Osteoblast (primary cell): ENCODE measurements around the gene IL18BP. TPM values are rescaled to one million over a fixed set of nuclear protein-coding genes. Genes with fewer than 3 reads are reported as not detected.

Experiments
- DNase-seq: peaks from one replicate; pipeline ENCODE4 v3.0.0; 2011; ENCODE audit warnings: low spot score, mixed read lengths; ENCODE audit not compliant: insufficient read length; ENCODE audit errors: missing footprints
- H2AFZ ChIP-seq: 2 replicates; pipeline ENCODE4 v1.6.0; 2011; ENCODE audit warnings: mild to moderate bottlenecking, low read length
- H3K27ac ChIP-seq: 2 replicates; pipeline ENCODE4 v1.5.1; 2011; ENCODE audit warnings: mild to moderate bottlenecking, low read depth, low read length, moderate library complexity
- H3K27me3 ChIP-seq: 2 replicates; pipeline ENCODE4 v1.6.0; 2012; ENCODE audit warnings: mild to moderate bottlenecking, control low read depth, inconsistent platforms, low read length, moderate library complexity; ENCODE audit not compliant: insufficient read depth
- H3K36me3 ChIP-seq: 2 replicates; pipeline ENCODE4 v1.5.1; 2011; ENCODE audit warnings: mild to moderate bottlenecking, low read length, control low read depth, moderate library complexity; ENCODE audit not compliant: insufficient read depth
- H3K4me1 ChIP-seq: 2 replicates; pipeline ENCODE4 v1.5.1; 2011; ENCODE audit warnings: mild to moderate bottlenecking, low read length, control low read depth, moderate library complexity; ENCODE audit not compliant: insufficient read depth
- H3K4me2 ChIP-seq: 2 replicates; pipeline ENCODE4 v1.6.0; 2011; ENCODE audit warnings: mild to moderate bottlenecking, low read length; ENCODE audit not compliant: insufficient read depth
- H3K4me3 ChIP-seq: fragments of 200-600 bp; sonication (generic); 3 replicates; pipeline ENCODE4 v1.5.1; 2012; ENCODE audit warnings: mild to moderate bottlenecking, low read length, inconsistent platforms; ENCODE audit not compliant: insufficient read depth
- H3K79me2 ChIP-seq: 2 replicates; pipeline ENCODE4 v1.6.0; 2012; ENCODE audit warnings: mild to moderate bottlenecking, low read length, control low read depth, inconsistent platforms; ENCODE audit not compliant: insufficient read depth
- H3K9me3 ChIP-seq: 2 replicates; pipeline ENCODE4 v1.5.1; 2011; ENCODE audit warnings: low read depth, low read length, control low read depth
- H4K20me1 ChIP-seq: 2 replicates; pipeline ENCODE4 v1.6.0; 2012; ENCODE audit warnings: mild to moderate bottlenecking, low read length, control low read depth; ENCODE audit not compliant: insufficient read depth
- CTCF ChIP-seq: IDR thresholded peaks from 2 replicates; pipeline ENCODE4 v1.5.1; 2011; ENCODE audit warnings: mild to moderate bottlenecking, low read depth, low read length, moderate library complexity; ENCODE audit errors: extremely low read depth
- total RNA-seq: library from RNA; depleted of rRNA; stranded (reverse); fragments of >200 nt; gene quantifications from 2 replicates; pipeline ENCODE4 v1.2.3, GENCODE V29; 2012

IL18BP gene
- total RNA-seq, 1 donor: 4.0 TPM

- Histone ChIP-seq H3K4me1 (peaks cover 4% of the 10 kb centered on the region), H2AFZ (no peak overlapping the region), H3K4me3 (no peak overlapping the region), H3K4me2 (no peak overlapping the region), H3K27ac (no peak overlapping the region), H3K27me3 (no peaks in the 10 kb centered on the region), H4K20me1 (peaks cover 35% of the 10 kb centered on the region), H3K9me3 (no peaks in the 10 kb centered on the region), H3K79me2 (peaks cover 3% of the 10 kb centered on the region), H3K36me3 (peaks cover 82% of the 10 kb centered on the region)
- DNase-seq: peak; percentile 52
- TF ChIP-seq CTCF: no peak
Measured at GRCh38 chr11:72004515-72005346, 6.0 kb downstream of the IL18BP start.

- Histone ChIP-seq H4K20me1 (peaks cover 37% of the 10 kb centered on the region), H3K4me3 (no peak overlapping the region), H3K27me3 (no peaks in the 10 kb centered on the region), H3K36me3 (peaks cover 87% of the 10 kb centered on the region), H3K4me1 (no peaks in the 10 kb centered on the region), H3K27ac (no peak overlapping the region), H3K79me2 (peaks cover 6% of the 10 kb centered on the region), H3K9me3 (no peaks in the 10 kb centered on the region), H3K4me2 (no peak overlapping the region), H2AFZ (no peak overlapping the region)
- peak; percentile 59 for DNase-seq
- TF ChIP-seq CTCF: no peak
Measured at GRCh38 chr11:72005347-72006260, 6.9 kb downstream of the IL18BP start.

DNA sequence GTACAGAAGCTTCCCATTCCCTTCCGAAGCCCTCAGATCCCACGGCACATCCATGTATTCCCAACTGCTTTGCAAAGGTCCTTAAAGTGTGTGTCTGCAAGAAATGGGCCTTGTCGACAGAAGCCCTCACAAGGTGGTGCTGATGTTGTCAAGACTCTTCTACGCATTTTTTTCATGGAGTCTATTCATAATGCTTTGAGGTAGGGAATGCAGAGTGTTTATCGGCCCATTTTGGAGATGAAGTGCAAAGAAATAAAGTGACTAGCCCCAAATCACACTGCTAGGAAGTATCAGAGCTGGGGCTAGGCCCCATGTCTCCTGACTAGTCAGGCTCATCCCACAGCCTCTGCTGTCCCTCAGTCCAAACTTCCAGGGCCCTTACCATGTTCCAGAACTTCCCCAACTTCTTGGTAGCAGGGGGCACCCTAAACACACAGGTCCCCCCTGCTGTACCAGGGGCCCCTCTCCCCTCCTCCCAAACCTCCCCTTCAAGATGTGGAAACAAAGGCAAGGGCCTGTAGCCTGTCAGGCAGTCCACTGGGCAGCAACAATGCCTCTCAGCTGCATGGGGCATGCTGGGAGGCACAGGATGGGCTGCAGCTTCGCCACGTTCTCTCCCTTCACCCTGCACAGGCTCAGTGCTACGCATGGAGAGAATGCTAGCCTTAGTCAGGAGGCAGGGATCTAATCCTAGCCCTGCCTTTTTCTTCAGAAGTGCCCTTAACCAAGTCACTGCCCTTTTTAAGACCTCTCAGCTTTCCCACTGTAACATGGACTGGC lies 7.8 kb downstream of the IL18BP start:
- Histone ChIP-seq H3K27ac (no peak overlapping the region), H2AFZ (no peak overlapping the region), H3K4me2 (no peak overlapping the region), H3K27me3 (no peaks in the 10 kb centered on the region), H3K9me3 (no peaks in the 10 kb centered on the region), H3K4me3 (no peak overlapping the region), H4K20me1 (peaks cover 45% of the 10 kb centered on the region), H3K36me3 (peaks cover 95% of the 10 kb centered on the region), H3K4me1 (no peaks in the 10 kb centered on the region), H3K79me2 (peaks cover 15% of the 10 kb centered on the region)
- no peak for TF ChIP-seq CTCF
- peak; percentile 18 for DNase-seq
